Keratinocyte (primary cell): ENCODE data around the gene AHCYL2. TPM values are rescaled to one million over a fixed set of nuclear protein-coding genes. Genes with fewer than 3 reads are reported as not detected.
A peak's percentile ranks its signal among the peaks of the same experiment; 100 is the strongest.

ENCODE experiments used
- DNase-seq: peaks from one replicate; pipeline ENCODE4 v3.0.0-alpha.2; 2011; ENCODE audit warnings: low read depth, missing footprints, low spot score
- FAIRE-seq: peaks from 2 replicates; lab custom pipeline; 2011; peaks lifted over from hg19 to GRCh38; lab: Jason Lieb, UNC
- H2AFZ ChIP-seq: 2 replicates; pipeline ENCODE4 v1.6.0; 2012; ENCODE audit warnings: low read length, control low read depth, inconsistent platforms; ENCODE audit not compliant: control insufficient read depth
- H3K27ac ChIP-seq: 2 replicates; pipeline ENCODE4 v1.5.1; 2011; ENCODE audit warnings: low read length; ENCODE audit not compliant: control insufficient read depth, insufficient read depth
- H3K27me3 ChIP-seq: 3 replicates; pipeline ENCODE4 v1.6.0; 2011; ENCODE audit warnings: low read length; ENCODE audit not compliant: control insufficient read depth, insufficient read depth; ENCODE audit errors: extremely low read depth
- H3K36me3 ChIP-seq, 2 experiments: 2 replicates in 1 of 2; 3 replicates in 1 of 2; pipeline ENCODE4 v1.5.1; 2011; ENCODE audit warnings: low read length in 2 of 2, mild to moderate bottlenecking in 1 of 2; ENCODE audit not compliant: control insufficient read depth in 2 of 2, insufficient read depth in 2 of 2; ENCODE audit errors: extremely low read depth in 1 of 2
- H3K4me1 ChIP-seq: 3 replicates; pipeline ENCODE4 v1.5.1; 2011; ENCODE audit warnings: low read length; ENCODE audit not compliant: control insufficient read depth, insufficient read depth; ENCODE audit errors: extremely low read depth
- H3K4me2 ChIP-seq: 3 replicates; pipeline ENCODE4 v1.6.0; 2011; ENCODE audit warnings: low read depth, low read length; ENCODE audit not compliant: control insufficient read depth, insufficient read depth; ENCODE audit errors: extremely low read depth
- H3K4me3 ChIP-seq, 3 experiments: fragments of 200-600 bp in 1 of 3; sonication (generic) in 1 of 3; 2 replicates in 2 of 3; 3 replicates in 1 of 3; pipeline ENCODE4 v1.5.1; 2011 to 2016; ENCODE audit warnings: low read length in 3 of 3, mild to moderate bottlenecking in 3 of 3, control low read depth in 2 of 3, inconsistent platforms in 1 of 3, low read depth in 1 of 3, mixed read lengths in 1 of 3, mixed run types in 1 of 3, moderate library complexity in 1 of 3; ENCODE audit not compliant: control insufficient read depth in 2 of 3, insufficient read depth in 2 of 3; ENCODE audit errors: extremely low read depth in 1 of 3
- H3K79me2 ChIP-seq: 2 replicates; pipeline ENCODE4 v1.6.0; 2012; ENCODE audit warnings: low read length; ENCODE audit not compliant: control insufficient read depth, insufficient read depth
- H3K9ac ChIP-seq: 3 replicates; pipeline ENCODE4 v1.6.0; 2011; ENCODE audit warnings: low read length; ENCODE audit not compliant: control insufficient read depth, insufficient read depth; ENCODE audit errors: extremely low read depth
- H3K9me1 ChIP-seq: 3 replicates; pipeline ENCODE4 v1.6.0; 2011; ENCODE audit warnings: low read length; ENCODE audit not compliant: control insufficient read depth, insufficient read depth; ENCODE audit errors: extremely low read depth
- H3K9me3 ChIP-seq: 2 replicates; pipeline ENCODE4 v1.5.1; 2012; ENCODE audit warnings: low read depth, low read length; ENCODE audit not compliant: control insufficient read depth
- H4K20me1 ChIP-seq: 3 replicates; pipeline ENCODE4 v1.6.0; 2011; ENCODE audit warnings: low read length; ENCODE audit not compliant: control insufficient read depth, insufficient read depth; ENCODE audit errors: extremely low read depth
- EZH2 ChIP-seq: IDR thresholded peaks from one replicate; pipeline ENCODE4 v1.6.1; 2012; ENCODE audit warnings: inconsistent platforms, mild to moderate bottlenecking, low read length, moderate library complexity
- dilution Hi-C: fragments of 300-500 bp; cut with MboI; formaldehyde crosslinking; loops from one replicate; pipeline ENCODE4 v1.7.0; 2020; ENCODE audit warnings: low sequenced_read_pairs; ENCODE audit not compliant: extremely low pct_ligation_motif_present
- polyA plus RNA-seq, 5 experiments: library from polyadenylated mRNA; depleted of rRNA in 3 of 5; stranded (reverse) in 3 of 5; stranded (forward) in 1 of 5; unstranded in 1 of 5; fragments of >200 nt; gene quantifications; 1 replicate in 1 of 5; 2 replicates in 3 of 5; 3 replicates in 1 of 5; pipeline versions ENCODE4 v1.2.1 to v1.2.3, GENCODE V29; 2011 to 2012; ENCODE audit warnings: missing spikeins in 2 of 5, low read depth in 1 of 5, low replicate concordance in 1 of 5
- TF ChIP-seq, protein P1 (sequence below), 3 experiments: IDR thresholded peaks in 1 of 3; conservative IDR thresholded peaks in 1 of 3; optimal IDR thresholded peaks in 1 of 3; 2 replicates in 2 of 3; 3 replicates in 1 of 3; pipeline versions ENCODE3 to v1.5.1; 2011; ENCODE audit warnings: low read length in 3 of 3, mild to moderate bottlenecking in 3 of 3, moderate library complexity in 2 of 3, control low read depth in 1 of 3, inconsistent platforms in 1 of 3; ENCODE audit not compliant: insufficient read depth in 2 of 3; ENCODE audit errors: extremely low read depth in 1 of 3

AHCYL2 gene
- polyA plus RNA-seq, 1 donor (not counting 4 experiments of a cell fraction or from before 2014, with no cell fraction given) = 32.8 TPM

DNA sequence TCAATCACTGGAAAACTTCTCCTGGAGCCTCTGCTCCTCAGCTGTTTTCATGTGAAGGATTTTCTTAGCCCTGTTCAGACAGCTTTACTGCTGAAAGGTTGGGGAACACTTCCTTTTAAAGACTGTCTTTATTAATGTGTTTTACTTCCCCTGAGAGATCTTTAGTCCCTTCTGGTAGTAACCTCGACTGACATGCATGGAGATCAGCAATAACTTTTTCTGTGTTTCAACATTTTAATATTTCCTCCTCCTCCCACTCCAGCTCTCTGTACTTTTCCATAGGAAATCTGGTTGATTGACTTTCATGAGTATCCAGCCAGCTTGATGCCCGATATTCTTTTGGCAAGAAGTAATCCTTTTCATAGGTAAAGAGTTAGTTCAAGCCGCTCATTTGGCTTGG lies 146.7 kb downstream of the AHCYL2 start:
- TF ChIP-seq, protein P1, sequence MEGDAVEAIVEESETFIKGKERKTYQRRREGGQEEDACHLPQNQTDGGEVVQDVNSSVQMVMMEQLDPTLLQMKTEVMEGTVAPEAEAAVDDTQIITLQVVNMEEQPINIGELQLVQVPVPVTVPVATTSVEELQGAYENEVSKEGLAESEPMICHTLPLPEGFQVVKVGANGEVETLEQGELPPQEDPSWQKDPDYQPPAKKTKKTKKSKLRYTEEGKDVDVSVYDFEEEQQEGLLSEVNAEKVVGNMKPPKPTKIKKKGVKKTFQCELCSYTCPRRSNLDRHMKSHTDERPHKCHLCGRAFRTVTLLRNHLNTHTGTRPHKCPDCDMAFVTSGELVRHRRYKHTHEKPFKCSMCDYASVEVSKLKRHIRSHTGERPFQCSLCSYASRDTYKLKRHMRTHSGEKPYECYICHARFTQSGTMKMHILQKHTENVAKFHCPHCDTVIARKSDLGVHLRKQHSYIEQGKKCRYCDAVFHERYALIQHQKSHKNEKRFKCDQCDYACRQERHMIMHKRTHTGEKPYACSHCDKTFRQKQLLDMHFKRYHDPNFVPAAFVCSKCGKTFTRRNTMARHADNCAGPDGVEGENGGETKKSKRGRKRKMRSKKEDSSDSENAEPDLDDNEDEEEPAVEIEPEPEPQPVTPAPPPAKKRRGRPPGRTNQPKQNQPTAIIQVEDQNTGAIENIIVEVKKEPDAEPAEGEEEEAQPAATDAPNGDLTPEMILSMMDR (optimal IDR thresholded peaks at IDR 0.05 in 1 of 3, IDR thresholded peaks at IDR 0.05 in 1 of 3, conservative IDR thresholded peaks at IDR 0.05 in 1 of 3; ENCODE audit: extremely low read depth in 1 of 3, insufficient read depth in 2 of 3, low read length in 3 of 3) = no peak
- TF ChIP-seq EZH2 = no peak
- no peaks in the 10 kb centered on the region for H3K27me3 ChIP-seq
- no peak overlapping the region for H3K9ac ChIP-seq
- no peak overlapping the region for H2AFZ ChIP-seq
- no peaks in the 10 kb centered on the region for H3K36me3 ChIP-seq
- no peak overlapping the region for H3K27ac ChIP-seq
- FAIRE-seq (no peak), DNase-seq (no peak)
- H3K9me3 ChIP-seq = no peaks in the 10 kb centered on the region
- no peak overlapping the region for H3K4me2 ChIP-seq
- no peaks in the 10 kb centered on the region for H3K79me2 ChIP-seq
- H3K4me3 ChIP-seq = no peak overlapping the region
- H3K9me1 ChIP-seq = no peaks in the 10 kb centered on the region
- dilution Hi-C loops = no loop called here
- peaks cover 6% of the 10 kb centered on the region for H3K4me1 ChIP-seq
- no peaks in the 10 kb centered on the region for H4K20me1 ChIP-seq

GRCh38 chr7:129373651-129374428 lies 149.0 kb downstream of the AHCYL2 start:
- Histone ChIP-seq H3K36me3 (no peaks in the 10 kb centered on the region), H3K27ac (no peak overlapping the region), H4K20me1 (no peaks in the 10 kb centered on the region), H2AFZ (no peak overlapping the region), H3K9me3 (no peaks in the 10 kb centered on the region), H3K4me1 (peaks cover 6% of the 10 kb centered on the region), H3K9me1 (no peaks in the 10 kb centered on the region), H3K4me3 (no peak overlapping the region), H3K9ac (no peak overlapping the region), H3K4me2 (no peak overlapping the region), H3K79me2 (no peaks in the 10 kb centered on the region), H3K27me3 (no peaks in the 10 kb centered on the region)
- no peak for DNase-seq
- peak; percentile 46 for FAIRE-seq
- dilution Hi-C loops = no loop called here
- no peak for TF ChIP-seq EZH2
- TF ChIP-seq, protein P1 (optimal IDR thresholded peaks at IDR 0.05 in 1 of 3, IDR thresholded peaks at IDR 0.05 in 1 of 3, conservative IDR thresholded peaks at IDR 0.05 in 1 of 3; ENCODE audit: extremely low read depth in 1 of 3, insufficient read depth in 2 of 3, low read length in 3 of 3) = no peak
